DOHH2 (cell line): Measurements from ENCODE around the gene WDR7.

ENCODE experiments used
- EZH2phosphoT487 ChIP-seq: fragments of 200-600 bp; sonication (generic); IDR thresholded peaks from 2 replicates; pipeline ENCODE4 v1.6.1; 2017; ENCODE audit warnings: borderline replicate concordance, mild to moderate bottlenecking, antibody characterized with exemption, low read length, moderate library complexity, mixed read lengths
- TF ChIP-seq, protein P1 (sequence below): fragments of 200-600 bp; sonication (generic); IDR thresholded peaks from one replicate; pipeline ENCODE4 v1.5.1; 2014; ENCODE audit warnings: antibody characterized with exemption, mild to moderate bottlenecking, low read depth, low read length; ENCODE audit not compliant: poor library complexity, severe bottlenecking

DNA sequence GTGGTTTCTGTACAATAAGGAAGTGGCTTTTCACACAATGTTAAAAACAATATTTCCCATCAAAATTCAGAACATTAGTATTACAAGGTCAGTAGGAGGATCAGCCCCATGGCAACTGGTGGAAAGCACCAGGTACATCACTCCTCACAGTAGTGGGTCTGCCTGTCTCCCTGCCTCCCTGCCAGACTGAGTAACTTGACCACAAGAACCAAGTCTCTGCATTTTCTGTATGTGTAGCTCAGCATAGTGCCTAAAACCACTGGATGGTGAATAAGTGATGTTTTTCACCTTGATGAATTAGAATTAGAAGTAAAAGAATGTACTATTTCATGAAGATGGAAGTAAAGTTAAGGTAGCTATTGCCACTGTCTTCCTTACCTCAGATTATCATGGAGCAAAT, 4.1 kb upstream of the WDR7 start:
- TF ChIP-seq, protein P1, sequence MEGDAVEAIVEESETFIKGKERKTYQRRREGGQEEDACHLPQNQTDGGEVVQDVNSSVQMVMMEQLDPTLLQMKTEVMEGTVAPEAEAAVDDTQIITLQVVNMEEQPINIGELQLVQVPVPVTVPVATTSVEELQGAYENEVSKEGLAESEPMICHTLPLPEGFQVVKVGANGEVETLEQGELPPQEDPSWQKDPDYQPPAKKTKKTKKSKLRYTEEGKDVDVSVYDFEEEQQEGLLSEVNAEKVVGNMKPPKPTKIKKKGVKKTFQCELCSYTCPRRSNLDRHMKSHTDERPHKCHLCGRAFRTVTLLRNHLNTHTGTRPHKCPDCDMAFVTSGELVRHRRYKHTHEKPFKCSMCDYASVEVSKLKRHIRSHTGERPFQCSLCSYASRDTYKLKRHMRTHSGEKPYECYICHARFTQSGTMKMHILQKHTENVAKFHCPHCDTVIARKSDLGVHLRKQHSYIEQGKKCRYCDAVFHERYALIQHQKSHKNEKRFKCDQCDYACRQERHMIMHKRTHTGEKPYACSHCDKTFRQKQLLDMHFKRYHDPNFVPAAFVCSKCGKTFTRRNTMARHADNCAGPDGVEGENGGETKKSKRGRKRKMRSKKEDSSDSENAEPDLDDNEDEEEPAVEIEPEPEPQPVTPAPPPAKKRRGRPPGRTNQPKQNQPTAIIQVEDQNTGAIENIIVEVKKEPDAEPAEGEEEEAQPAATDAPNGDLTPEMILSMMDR: no peak
- no peak for TF ChIP-seq EZH2phosphoT487
